ENCODE data around the gene MINDY2.
"Not testable (repeated sequence)": the region's sequence is repeated elsewhere in the genome, so short reads cannot be mapped to it uniquely, and the experiment has no call there.

MINDY2 gene

GRCh38 chr15:58880320-58880719 lies 109.2 kb downstream of the MINDY2 start:
- in situ Hi-C loops (cut with HindIII; ENCODE audit: low sequenced_read_pairs): no loop called here

- in situ Hi-C loops (cut with HindIII; ENCODE audit: low sequenced_read_pairs): no loop called here
Observed at GRCh38 chr15:58882243-58882642, 111.1 kb downstream of the MINDY2 start.

- in situ Hi-C loops (cut with HindIII; ENCODE audit: low sequenced_read_pairs): not testable (repeated sequence)
Observed at GRCh38 chr15:58883926-58884325, 112.8 kb downstream of the MINDY2 start.

GRCh38 chr15:58886921-58887320 lies 115.8 kb downstream of the MINDY2 start:
- in situ Hi-C loops (cut with HindIII; ENCODE audit: low sequenced_read_pairs): no loop called here

GRCh38 chr15:58889363-58889762 lies 118.3 kb downstream of the MINDY2 start:
- in situ Hi-C loops (cut with HindIII; ENCODE audit: low sequenced_read_pairs): no loop called here

GRCh38 chr15:58898150-58898680 lies 127.1 kb downstream of the MINDY2 start:
- in situ Hi-C loops (cut with HindIII; ENCODE audit: low sequenced_read_pairs): no loop called here

GRCh38 chr15:58900631-58901030 lies 129.5 kb downstream of the MINDY2 start:
- in situ Hi-C loops (cut with HindIII; ENCODE audit: low sequenced_read_pairs): no loop called here

- in situ Hi-C loops (cut with HindIII; ENCODE audit: low sequenced_read_pairs): no loop called here
Observed at GRCh38 chr15:58908550-58909309, 137.6 kb downstream of the MINDY2 start.

- in situ Hi-C loops (cut with HindIII; ENCODE audit: low sequenced_read_pairs): no loop called here
Observed at GRCh38 chr15:58909616-58910015, 138.5 kb downstream of the MINDY2 start.

GRCh38 chr15:58910456-58910855 lies 139.4 kb downstream of the MINDY2 start:
- in situ Hi-C loops (cut with HindIII; ENCODE audit: low sequenced_read_pairs): no loop called here
